ENCODE data around the gene KRTDAP.

DNA sequence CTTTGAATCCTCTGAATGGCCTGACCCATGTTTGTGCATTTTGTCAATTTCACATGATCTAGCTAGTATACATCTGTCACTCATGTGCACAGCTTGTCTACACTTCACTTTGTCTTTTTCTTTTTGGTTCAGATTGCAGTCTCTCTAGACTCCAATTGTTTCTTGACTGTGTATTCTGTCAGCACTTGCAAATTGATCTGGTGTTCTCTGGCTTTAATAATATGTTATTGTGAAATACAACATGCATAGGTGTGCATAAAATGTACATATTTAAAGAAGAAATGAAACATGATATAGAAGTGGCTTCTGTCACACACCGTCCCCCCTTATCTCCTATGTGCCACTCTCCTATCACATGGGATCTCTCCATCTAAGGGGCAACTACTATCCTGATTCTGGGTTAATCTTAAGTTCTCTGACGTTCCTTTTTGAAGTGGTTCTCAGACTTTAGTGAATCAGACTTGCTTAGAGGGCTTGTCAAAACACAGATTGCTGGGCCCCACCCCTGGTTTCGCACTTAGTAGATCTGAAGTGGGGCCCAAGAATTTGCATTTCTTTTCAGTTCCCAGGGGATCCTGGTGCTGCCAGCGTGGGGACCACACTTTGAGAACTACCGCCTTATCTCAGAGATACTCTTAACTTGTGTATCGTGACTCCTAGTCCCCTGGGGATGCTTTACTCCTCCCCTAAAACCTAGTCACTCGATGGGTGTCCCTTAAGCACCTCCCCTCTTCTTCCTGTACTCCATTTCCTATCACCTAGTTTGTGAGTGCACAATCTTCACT is 5.8 kb downstream of the KRTDAP start:
- TF ChIP-seq, protein P1, sequence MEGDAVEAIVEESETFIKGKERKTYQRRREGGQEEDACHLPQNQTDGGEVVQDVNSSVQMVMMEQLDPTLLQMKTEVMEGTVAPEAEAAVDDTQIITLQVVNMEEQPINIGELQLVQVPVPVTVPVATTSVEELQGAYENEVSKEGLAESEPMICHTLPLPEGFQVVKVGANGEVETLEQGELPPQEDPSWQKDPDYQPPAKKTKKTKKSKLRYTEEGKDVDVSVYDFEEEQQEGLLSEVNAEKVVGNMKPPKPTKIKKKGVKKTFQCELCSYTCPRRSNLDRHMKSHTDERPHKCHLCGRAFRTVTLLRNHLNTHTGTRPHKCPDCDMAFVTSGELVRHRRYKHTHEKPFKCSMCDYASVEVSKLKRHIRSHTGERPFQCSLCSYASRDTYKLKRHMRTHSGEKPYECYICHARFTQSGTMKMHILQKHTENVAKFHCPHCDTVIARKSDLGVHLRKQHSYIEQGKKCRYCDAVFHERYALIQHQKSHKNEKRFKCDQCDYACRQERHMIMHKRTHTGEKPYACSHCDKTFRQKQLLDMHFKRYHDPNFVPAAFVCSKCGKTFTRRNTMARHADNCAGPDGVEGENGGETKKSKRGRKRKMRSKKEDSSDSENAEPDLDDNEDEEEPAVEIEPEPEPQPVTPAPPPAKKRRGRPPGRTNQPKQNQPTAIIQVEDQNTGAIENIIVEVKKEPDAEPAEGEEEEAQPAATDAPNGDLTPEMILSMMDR (IDR thresholded peaks at IDR 0.05; ENCODE audit: insufficient read depth, low read depth, low read length) = no peak
- no peak for TF ChIP-seq EZH2 (IDR thresholded peaks at IDR 0.05; ENCODE audit: insufficient read depth, low read length)

Data from astrocyte (in vitro differentiated cells and primary cell).